ENCODE measurements around the gene CAMTA1.

The CAMTA1 gene

GRCh38 chr1:7348580-7348979 lies 563.3 kb downstream of the CAMTA1 start:
- no peak overlapping the region for H3K4me3 ChIP-seq (ENCODE audit: low read depth, low read length)
- no peak for TF ChIP-seq CTCF (IDR thresholded peaks at IDR 0.05; ENCODE audit: control insufficient read depth, extremely low read depth, insufficient read depth)
- no peak for DNase-seq (ENCODE audit: low read depth)

- no peak for DNase-seq (ENCODE audit: low read depth)
- no peak for TF ChIP-seq CTCF (IDR thresholded peaks at IDR 0.05; ENCODE audit: control insufficient read depth, extremely low read depth, insufficient read depth)
- no peak overlapping the region for H3K4me3 ChIP-seq (ENCODE audit: low read depth, low read length)
These were observed 565.5 kb downstream of the CAMTA1 start for GRCh38 chr1:7350804-7351203.

GRCh38 chr1:7351649-7352048 lies 566.4 kb downstream of the CAMTA1 start:
- DNase-seq (ENCODE audit: low read depth) = no peak
- no peak overlapping the region for H3K4me3 ChIP-seq (ENCODE audit: low read depth, low read length)
- no peak for TF ChIP-seq CTCF (IDR thresholded peaks at IDR 0.05; ENCODE audit: control insufficient read depth, extremely low read depth, insufficient read depth)

- no peak for TF ChIP-seq CTCF (IDR thresholded peaks at IDR 0.05; ENCODE audit: control insufficient read depth, extremely low read depth, insufficient read depth)
- DNase-seq (ENCODE audit: low read depth) = no peak
- no peak overlapping the region for H3K4me3 ChIP-seq (ENCODE audit: low read depth, low read length)
These were observed 567.1 kb downstream of the CAMTA1 start for GRCh38 chr1:7352364-7352763.

- no peak for TF ChIP-seq CTCF (IDR thresholded peaks at IDR 0.05; ENCODE audit: control insufficient read depth, extremely low read depth, insufficient read depth)
- no peak overlapping the region for H3K4me3 ChIP-seq (ENCODE audit: low read depth, low read length)
- DNase-seq (ENCODE audit: low read depth) = no peak
These were observed 567.7 kb downstream of the CAMTA1 start for GRCh38 chr1:7352974-7353373.

- TF ChIP-seq CTCF (IDR thresholded peaks at IDR 0.05; ENCODE audit: control insufficient read depth, extremely low read depth, insufficient read depth) = no peak
- no peak for DNase-seq (ENCODE audit: low read depth)
- no peak overlapping the region for H3K4me3 ChIP-seq (ENCODE audit: low read depth, low read length)
These were observed 570.4 kb downstream of the CAMTA1 start for GRCh38 chr1:7355646-7356045.

GRCh38 chr1:7356079-7356478 lies 570.8 kb downstream of the CAMTA1 start:
- no peak overlapping the region for H3K4me3 ChIP-seq (ENCODE audit: low read depth, low read length)
- no peak for TF ChIP-seq CTCF (IDR thresholded peaks at IDR 0.05; ENCODE audit: control insufficient read depth, extremely low read depth, insufficient read depth)
- DNase-seq (ENCODE audit: low read depth) = no peak
